GM18517 (cell line): ENCODE measurements around the gene TMEM171.

Experiments
- ATAC-seq: cut with Tn5 transposase; IDR thresholded peaks from one replicate; pipeline ENCODE4 v1.9.1; 2021; ENCODE audit warnings: mild to moderate bottlenecking, moderate library complexity; ENCODE audit not compliant: unreplicated experiment

The TMEM171 gene, protein sequence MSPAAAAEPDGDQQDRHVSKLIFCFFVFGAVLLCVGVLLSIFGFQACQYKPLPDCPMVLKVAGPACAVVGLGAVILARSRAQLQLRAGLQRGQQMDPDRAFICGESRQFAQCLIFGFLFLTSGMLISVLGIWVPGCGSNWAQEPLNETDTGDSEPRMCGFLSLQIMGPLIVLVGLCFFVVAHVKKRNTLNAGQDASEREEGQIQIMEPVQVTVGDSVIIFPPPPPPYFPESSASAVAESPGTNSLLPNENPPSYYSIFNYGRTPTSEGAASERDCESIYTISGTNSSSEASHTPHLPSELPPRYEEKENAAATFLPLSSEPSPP

DNA sequence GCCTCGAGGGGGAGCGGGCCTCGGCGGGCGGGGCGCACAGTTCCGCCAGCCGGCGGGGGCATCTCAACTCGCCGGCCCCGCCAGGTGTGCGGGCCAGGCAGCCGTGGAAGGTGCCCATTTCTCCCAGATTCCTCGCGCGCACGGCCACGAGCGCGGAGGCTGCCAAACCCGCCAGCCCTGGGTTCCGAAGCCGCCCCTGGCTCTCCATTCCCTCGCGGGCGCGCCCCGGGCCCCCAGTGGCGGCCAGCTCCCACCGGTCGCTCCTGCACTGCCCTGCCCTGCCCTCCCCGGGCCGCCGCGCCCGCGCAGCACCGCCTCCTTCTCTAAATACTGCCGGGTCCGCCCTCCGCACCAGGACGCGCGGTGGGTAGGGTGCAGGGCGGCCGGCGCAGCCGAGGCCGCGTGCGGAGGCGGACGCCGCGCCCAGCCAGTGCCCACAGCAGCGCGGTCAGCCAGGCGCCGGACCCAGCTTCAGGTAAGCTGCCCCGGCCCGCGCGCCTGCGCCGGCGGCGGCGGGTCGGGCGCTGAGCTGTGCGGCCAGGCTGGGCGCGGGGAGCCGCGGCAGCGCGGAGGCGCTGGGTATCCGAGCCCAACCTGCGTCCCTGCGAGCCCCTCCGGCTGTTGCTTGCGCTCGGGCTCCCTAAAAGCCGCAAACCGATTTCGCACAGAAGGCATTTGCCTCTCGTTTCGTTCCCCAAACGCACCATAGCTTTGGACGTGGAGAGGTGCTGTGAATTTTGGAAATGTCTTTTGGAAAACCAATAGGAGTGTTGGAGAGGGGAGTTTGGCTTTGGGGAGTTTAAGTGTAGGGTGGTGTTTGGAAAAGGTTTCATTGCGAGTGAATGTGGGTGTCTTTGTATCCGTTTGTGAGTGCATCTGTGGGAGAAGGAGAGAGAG, at the start of gene TMEM171:
TMEM171 (plus strand) TSS at position 354 of the 897 bp plus-strand sequence. CDS start 2,799 bp downstream, outside the sequence.
- no peak for ATAC-seq

DNA sequence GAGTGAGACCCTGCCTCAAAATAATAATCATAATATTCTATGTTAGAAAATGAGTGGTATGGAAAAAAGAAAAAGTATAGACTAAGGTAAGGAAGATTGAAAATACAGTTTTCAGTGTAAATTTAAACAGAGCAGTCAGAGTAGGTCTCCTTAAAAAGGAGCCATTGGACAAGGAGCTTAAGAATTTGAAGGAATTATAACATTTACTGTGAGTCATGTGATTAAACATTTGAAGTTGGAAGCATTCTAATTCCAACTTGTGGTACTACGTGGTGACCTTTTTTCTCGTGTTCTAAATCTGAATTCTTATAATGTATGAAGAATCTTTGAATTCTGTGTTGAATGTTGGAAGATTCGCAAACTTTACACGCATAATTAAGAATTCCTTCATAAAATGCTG, 39.3 kb upstream of the TMEM171 start:
- no peak for ATAC-seq

DNA sequence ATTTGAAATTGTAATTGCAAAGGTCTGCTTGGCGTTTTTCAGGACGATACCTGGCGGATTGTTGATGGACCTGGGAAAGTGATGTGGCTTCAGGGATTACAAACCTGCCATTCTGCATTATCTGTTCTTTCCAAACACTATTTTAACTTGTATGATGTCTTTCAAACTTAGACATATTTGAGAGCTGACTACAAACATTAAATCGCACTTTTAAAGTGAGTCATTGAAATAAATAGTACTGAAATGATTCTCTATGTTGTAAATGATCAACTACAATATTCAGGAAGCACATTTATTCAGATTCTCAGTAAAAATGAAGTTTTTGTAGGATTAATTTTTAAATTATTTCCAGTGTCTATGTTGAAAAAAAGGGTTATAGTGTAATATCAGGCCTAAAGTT, 32.3 kb upstream of the TMEM171 start:
- no peak for ATAC-seq

GRCh38 chr5:73093943-73094342, 26.4 kb upstream of the TMEM171 start:
- no peak for ATAC-seq

- no peak for ATAC-seq
Measured at GRCh38 chr5:73094415-73094814, 26.0 kb upstream of the TMEM171 start.

GRCh38 chr5:73095564-73096238, 24.7 kb upstream of the TMEM171 start:
- ATAC-seq: no peak

GRCh38 chr5:73096239-73096575, 24.2 kb upstream of the TMEM171 start:
- no peak for ATAC-seq

DNA sequence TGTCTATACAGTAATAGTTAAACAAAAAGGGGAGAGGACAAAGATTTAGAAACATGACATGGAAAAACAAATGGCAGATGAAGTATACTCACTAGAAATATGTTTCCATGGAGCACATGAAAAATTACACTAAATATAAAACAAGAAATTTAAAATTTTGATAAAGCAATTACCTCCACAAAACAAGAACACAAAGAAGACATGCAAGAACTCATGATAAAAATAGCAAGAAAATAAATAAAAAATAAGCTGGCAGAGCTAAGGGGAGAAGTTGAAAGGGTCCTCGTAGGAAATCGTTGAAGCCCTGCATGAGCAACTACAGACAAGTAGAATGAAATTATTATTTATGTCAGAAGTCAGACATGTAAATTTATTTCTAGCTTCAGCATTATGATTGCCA, 22.6 kb upstream of the TMEM171 start:
- ATAC-seq: no peak

DNA sequence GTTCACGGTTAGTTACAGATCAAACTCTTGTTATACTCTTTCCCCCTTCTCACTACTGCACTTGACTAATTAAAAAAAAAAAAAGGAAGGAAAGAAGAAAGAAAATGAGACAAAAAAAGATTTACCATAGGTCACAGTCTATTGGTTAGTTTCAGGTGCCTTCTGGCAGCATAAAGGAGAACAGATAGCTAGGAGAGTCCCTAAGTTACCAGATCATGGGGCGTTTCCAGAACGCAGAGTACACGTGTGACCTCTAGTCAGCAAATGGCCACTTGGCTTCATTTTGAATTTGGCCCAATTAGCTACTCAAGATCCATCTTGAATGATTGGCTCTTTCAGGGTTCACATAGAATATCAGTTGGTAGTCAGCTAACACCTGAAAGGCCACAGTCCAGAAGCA, 20.3 kb upstream of the TMEM171 start:
- no peak for ATAC-seq

- no peak for ATAC-seq
Measured at GRCh38 chr5:73103870-73104299, 16.5 kb upstream of the TMEM171 start.

DNA sequence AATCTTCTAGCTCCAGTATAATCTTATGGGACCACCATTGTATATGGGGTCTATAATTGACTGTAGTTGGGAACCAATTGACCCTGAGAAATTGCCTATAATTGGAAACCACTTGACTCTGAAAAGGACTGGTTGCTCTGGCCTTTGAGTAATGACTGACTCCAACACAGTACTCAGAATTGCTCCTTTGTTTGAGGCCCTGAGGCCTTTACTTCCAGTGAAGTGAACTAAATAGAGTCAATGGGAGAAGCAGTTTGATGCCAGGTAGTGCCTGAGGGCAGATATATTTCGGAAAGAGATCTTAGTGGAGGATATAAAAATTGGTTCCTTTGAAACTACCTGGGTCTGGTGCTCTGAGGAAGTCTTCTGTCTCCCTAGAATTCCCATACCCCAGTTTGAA, 16.0 kb upstream of the TMEM171 start:
- no peak for ATAC-seq

DNA sequence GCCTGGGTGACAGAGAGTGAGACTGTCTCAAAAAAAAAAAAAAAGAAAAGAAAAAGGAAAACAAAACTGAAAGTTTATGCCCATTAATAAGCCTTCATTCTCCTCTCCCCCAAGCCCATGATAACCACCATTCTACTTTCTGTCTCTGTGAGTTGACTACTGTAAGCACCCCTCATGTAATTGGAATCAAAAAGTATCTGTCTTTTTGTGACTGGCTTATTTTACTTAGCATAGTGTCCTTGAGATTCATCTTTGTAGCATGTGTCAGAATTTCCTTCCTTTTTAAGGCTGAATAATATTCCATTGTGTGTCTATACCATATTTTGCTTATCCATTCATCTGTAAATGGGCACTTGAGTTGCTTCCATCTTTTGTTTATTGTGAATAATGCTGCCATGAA, 14.0 kb upstream of the TMEM171 start:
- ATAC-seq: no peak

DNA sequence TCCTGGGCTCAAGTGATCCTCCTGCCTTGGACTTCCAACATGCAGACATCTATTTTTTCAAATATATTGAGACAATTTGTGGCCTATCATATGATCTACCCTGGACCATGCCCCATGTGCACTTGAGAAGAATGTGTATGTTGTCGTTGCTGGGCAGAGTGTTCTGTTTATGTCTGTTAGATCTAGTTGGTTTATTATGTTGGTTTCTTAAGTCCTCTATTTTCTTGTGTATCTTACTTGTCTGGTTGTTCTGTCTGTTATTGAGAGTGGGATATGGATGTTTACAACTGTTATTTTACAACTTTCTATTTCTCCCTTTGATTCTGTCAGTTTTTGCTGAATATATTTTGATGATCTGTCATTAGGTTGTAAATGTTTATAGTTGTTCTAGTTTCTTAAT, 10.2 kb upstream of the TMEM171 start:
- ATAC-seq: no peak

DNA sequence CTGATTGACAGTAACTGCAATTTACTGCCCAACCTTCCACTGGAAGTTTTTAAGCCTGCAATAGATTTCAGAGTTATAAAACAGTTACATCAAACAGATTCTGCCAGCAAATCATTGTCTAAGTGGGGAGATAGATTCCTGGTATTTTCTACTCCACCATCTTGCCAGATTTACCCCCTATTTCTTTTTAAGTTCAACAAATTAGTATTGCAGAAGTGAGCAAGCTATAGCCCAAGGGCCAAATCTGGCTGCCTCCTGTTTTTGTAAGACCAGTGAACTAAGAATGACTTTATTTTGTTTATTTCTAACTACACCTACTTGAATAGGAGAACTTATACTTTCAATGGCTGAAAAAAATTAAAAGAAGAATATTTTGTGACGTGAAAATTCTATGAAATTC, 8.8 kb upstream of the TMEM171 start:
- ATAC-seq: no peak

DNA sequence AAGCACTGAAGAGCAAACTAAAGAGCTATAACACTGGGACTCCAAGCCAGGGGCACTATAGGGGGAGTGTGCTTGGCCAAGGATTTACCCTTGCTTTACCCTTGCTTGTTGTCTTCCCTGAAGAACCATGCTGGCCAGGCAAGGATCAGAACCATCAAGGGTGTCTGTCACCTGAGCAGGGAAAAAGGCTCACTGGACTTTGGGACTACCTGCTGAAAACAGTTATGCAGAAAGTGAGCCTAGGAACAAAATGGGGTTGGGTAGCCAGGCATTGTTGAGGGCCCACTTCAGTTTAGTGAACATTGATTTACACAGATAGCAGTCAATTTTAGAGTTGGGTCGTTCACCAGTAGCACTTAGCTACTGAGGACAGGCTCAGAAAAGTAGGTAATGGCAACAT, 8.0 kb upstream of the TMEM171 start:
- no peak for ATAC-seq

- ATAC-seq: no peak
Measured at GRCh38 chr5:73114044-73114688, 6.2 kb upstream of the TMEM171 start.

DNA sequence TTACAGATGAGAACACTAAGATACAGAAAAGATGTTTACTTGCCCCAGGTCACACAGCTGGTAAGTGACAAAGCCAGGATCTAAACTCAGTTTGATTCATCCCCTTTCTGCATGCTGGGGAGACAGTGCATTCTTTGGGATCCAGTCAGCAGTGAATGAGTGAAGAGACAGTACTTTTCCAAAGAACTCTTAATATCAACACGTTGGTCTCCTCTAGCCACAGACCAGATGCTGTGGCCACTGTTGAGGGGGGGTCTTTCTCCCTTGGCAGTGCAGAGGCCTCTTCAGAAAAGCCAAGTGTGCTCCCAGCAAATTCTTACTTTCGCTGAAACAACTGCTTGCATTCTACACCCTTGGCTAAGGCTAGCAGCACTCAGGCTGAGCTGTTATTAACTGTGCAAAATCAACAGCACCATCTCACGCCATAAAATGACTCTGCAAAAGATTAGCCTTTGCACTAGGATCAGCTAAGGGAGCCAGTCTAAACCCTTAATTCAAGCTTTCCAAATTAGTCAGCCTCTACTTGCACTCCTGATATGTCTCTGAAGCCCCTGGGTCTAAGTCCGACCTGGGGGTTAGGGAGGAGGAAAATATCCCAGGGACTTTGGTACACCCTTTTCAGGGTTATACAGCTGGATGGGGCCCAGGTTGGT, 4.8 kb upstream of the TMEM171 start:
- no peak for ATAC-seq

GRCh38 chr5:73116506-73116905, 3.9 kb upstream of the TMEM171 start:
- ATAC-seq: no peak

DNA sequence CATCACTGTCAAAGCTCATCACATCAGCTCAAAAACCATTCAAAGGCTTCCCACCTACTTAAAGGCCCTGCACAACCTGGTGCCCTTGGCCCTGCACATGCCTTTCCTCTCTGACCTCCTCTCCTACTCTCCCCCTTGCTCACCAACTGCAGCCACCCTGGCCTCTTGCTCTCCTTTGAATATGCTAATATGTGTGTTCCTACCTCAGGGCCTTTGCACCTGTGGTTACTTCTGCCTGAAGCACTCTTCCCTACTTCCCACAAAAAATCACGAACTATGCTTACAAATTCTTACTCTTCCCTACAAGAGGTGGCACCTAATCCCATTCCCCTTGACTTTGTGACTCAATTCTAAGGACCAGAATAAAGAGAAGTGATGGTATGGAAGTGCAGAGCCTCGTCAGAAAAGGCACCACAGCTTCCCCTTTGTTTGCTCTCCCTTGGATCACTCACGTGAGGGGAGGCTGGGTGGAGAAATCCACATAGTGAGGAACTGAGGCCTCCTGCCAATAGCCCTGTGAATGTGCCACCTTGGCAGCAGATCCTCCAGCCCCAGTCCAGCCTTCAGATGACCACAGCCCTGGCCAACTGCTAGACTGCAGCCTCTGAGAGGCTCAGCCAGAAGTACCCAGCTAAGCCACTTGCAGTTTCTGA, 3.2 kb upstream of the TMEM171 start:
- ATAC-seq: no peak

- ATAC-seq: no peak
Measured at GRCh38 chr5:73118391-73118973, 1.9 kb upstream of the TMEM171 start.
